GM15510 (cell line): Measurements from ENCODE around the gene ADD1.

Experiments
- POLR2A ChIP-seq: IDR thresholded peaks from 3 replicates; pipeline ENCODE4 v1.6.1; 2011; ENCODE audit warnings: borderline replicate concordance; ENCODE audit not compliant: insufficient read length; ENCODE audit errors: extremely low read depth

Gene ADD1

GRCh38 chr4:2948895-2949781 lies 105.5 kb downstream of the ADD1 start:
- TF ChIP-seq POLR2A, result no peak

GRCh38 chr4:2949782-2950125 lies 106.1 kb downstream of the ADD1 start:
- TF ChIP-seq POLR2A, result no peak

GRCh38 chr4:2950221-2950989 lies 106.8 kb downstream of the ADD1 start:
- no peak for TF ChIP-seq POLR2A

GRCh38 chr4:2953496-2953895 lies 109.9 kb downstream of the ADD1 start:
- TF ChIP-seq POLR2A, result no peak

- no peak for TF ChIP-seq POLR2A
These were observed 110.9 kb downstream of the ADD1 start for GRCh38 chr4:2954358-2955185.

- no peak for TF ChIP-seq POLR2A
These were observed 114.8 kb downstream of the ADD1 start for GRCh38 chr4:2958446-2958845.

- no peak for TF ChIP-seq POLR2A
These were observed 117.8 kb downstream of the ADD1 start for GRCh38 chr4:2961421-2961810.

- TF ChIP-seq POLR2A, result no peak
These were observed 118.3 kb downstream of the ADD1 start for GRCh38 chr4:2961811-2962441.

GRCh38 chr4:2962614-2963174 lies 119.0 kb downstream of the ADD1 start:
- TF ChIP-seq POLR2A, result no peak

- peak; percentile 89 for TF ChIP-seq POLR2A
These were observed 119.7 kb downstream of the ADD1 start, which contains the start of the genes GRK4 and NOP14 for GRCh38 chr4:2963175-2963965. TSS of gene GRK4 (plus strand) at chr4:2963571. CDS start at chr4:2964071, 500 bp downstream. TSS of gene NOP14 (minus strand) at chr4:2963406. CDS start at chr4:2963319, 87 bp downstream.

- no peak for TF ChIP-seq POLR2A
These were observed 120.4 kb downstream of the ADD1 start for GRCh38 chr4:2963966-2964471.

- TF ChIP-seq POLR2A, result no peak
These were observed 121.1 kb downstream of the ADD1 start for GRCh38 chr4:2964706-2965258.

GRCh38 chr4:2965262-2965661 lies 121.6 kb downstream of the ADD1 start:
- no peak for TF ChIP-seq POLR2A
